IMR-90 (cell line): ENCODE results near the gene AAR2. TPM values are rescaled to one million over a fixed set of nuclear protein-coding genes. Genes with fewer than 3 reads are reported as not detected.

Experiments used
- ATAC-seq: fragments of 200-7000 bp; cut with Tn5 transposase; 2 replicates; pipeline ENCODE4 v1.9.1; 2020; ENCODE audit warnings: low read depth, mild to moderate bottlenecking, moderate library complexity
- BruUV-seq: library from RNA; stranded (reverse); fragments of 400-500 nt; replicated peaks from 2 replicates; lab custom pipeline; 2021; lab: Mats Ljungman, UMichigan
- CTCF ChIA-PET: fragments of 300-600 bp; formaldehyde crosslinking; extraction: SDS; loops from one replicate; lab custom pipeline; 2021; ENCODE audit warnings: antibody characterized with exemption; lab: Yijun Ruan, JAX
- POLR2A ChIA-PET: fragments of 300-600 bp; sonication (Branson Sonifier 250); formaldehyde crosslinking; loops from one replicate; lab custom pipeline; 2022; ENCODE audit warnings: antibody characterized with exemption; ENCODE audit not compliant: unreplicated experiment; lab: Charles Lee
- DNase-seq: peaks from one replicate; pipeline ENCODE4 v3.0.0; 2013
- H2AFZ ChIP-seq: replicated peaks from 2 replicates; pipeline ENCODE3; 2013; ENCODE audit warnings: low read length, mild to moderate bottlenecking; ENCODE audit not compliant: poor library complexity
- H2AK5ac ChIP-seq: 2 replicates; pipeline ENCODE4 v1.6.1; 2013; ENCODE audit warnings: low read depth, low read length, inconsistent platforms
- H2AK9ac ChIP-seq: replicated peaks from 2 replicates; pipeline ENCODE3; 2013; ENCODE audit warnings: mild to moderate bottlenecking, low read depth, low read length, moderate library complexity; ENCODE audit not compliant: poor library complexity
- H2BK120ac ChIP-seq: 2 replicates; pipeline ENCODE4 v1.6.1; 2013; ENCODE audit warnings: low read depth, low read length, inconsistent platforms
- H2BK15ac ChIP-seq: 3 replicates; pipeline ENCODE4 v1.6.1; 2013; ENCODE audit warnings: low read depth, low read length, inconsistent platforms
- H2BK20ac ChIP-seq: 2 replicates; pipeline ENCODE4 v1.6.1; 2013; ENCODE audit warnings: low read depth, mild to moderate bottlenecking, inconsistent platforms, low read length, moderate library complexity
- H2BK5ac ChIP-seq: 2 replicates; pipeline ENCODE4 v1.6.1; 2013; ENCODE audit warnings: mild to moderate bottlenecking, low read depth, low read length, inconsistent platforms; ENCODE audit not compliant: poor library complexity, severe bottlenecking
- H3K14ac ChIP-seq: replicated peaks from 2 replicates; pipeline ENCODE4 v1.6.1; 2013; ENCODE audit warnings: low read depth, low read length, inconsistent platforms
- H3K18ac ChIP-seq: 2 replicates; pipeline ENCODE4 v1.6.1; 2013; ENCODE audit warnings: low read depth, low read length, control low read depth
- H3K23ac ChIP-seq: 2 replicates; pipeline ENCODE4 v1.6.1; 2013; ENCODE audit warnings: low read depth, low read length, inconsistent platforms
- H3K27ac ChIP-seq: 2 replicates; pipeline ENCODE4 v1.5.1; 2013; ENCODE audit warnings: mild to moderate bottlenecking, control low read depth, low read length; ENCODE audit not compliant: insufficient read depth
- H3K27me3 ChIP-seq: 2 replicates; pipeline ENCODE4 v1.6.1; 2013; ENCODE audit warnings: low read length; ENCODE audit not compliant: control insufficient read depth, insufficient read depth
- H3K36me3 ChIP-seq: 2 replicates; pipeline ENCODE4 v1.6.1; 2013; ENCODE audit warnings: low read length, mixed read lengths; ENCODE audit not compliant: control insufficient read depth, insufficient read depth
- H3K4ac ChIP-seq: 2 replicates; pipeline ENCODE4 v1.6.1; 2013; ENCODE audit warnings: low read depth, low read length, inconsistent platforms
- H3K4me1 ChIP-seq: 2 replicates; pipeline ENCODE4 v1.6.1; 2013; ENCODE audit warnings: low read length, mixed read lengths; ENCODE audit not compliant: control insufficient read depth, insufficient read depth
- H3K4me2 ChIP-seq: 2 replicates; pipeline ENCODE4 v1.6.1; 2013; ENCODE audit warnings: low read depth, mild to moderate bottlenecking, control low read depth, low read length, moderate library complexity
- H3K4me3 ChIP-seq: 2 replicates; pipeline ENCODE4 v1.5.1; 2013; ENCODE audit warnings: low read depth, mild to moderate bottlenecking, control low read depth, low read length, moderate library complexity; ENCODE audit not compliant: insufficient read depth
- H3K56ac ChIP-seq: 2 replicates; pipeline ENCODE4 v1.6.1; 2013; ENCODE audit warnings: low read length, inconsistent platforms; ENCODE audit not compliant: insufficient read depth; ENCODE audit errors: extremely low read depth
- H3K79me1 ChIP-seq, 2 experiments: 2 replicates each; pipeline ENCODE4 v1.6.1; 2013; ENCODE audit warnings: low read length in 2 of 2, inconsistent platforms in 1 of 2, low read depth in 1 of 2
- H3K9ac ChIP-seq: 2 replicates; pipeline ENCODE4 v1.6.1; 2013; ENCODE audit warnings: low read depth, low read length, control low read depth
- H3K9me1 ChIP-seq: 2 replicates; pipeline ENCODE4 v1.6.1; 2013; ENCODE audit warnings: low read length, inconsistent platforms; ENCODE audit not compliant: insufficient read depth
- H3K9me3 ChIP-seq: 2 replicates; pipeline ENCODE4 v1.6.1; 2013; ENCODE audit warnings: low read length; ENCODE audit not compliant: control insufficient read depth, insufficient read depth
- H4K20me1 ChIP-seq: 2 replicates; pipeline ENCODE4 v1.6.1; 2013; ENCODE audit warnings: low read length, inconsistent platforms; ENCODE audit not compliant: insufficient read depth
- H4K5ac ChIP-seq: 2 replicates; pipeline ENCODE4 v1.6.1; 2013; ENCODE audit warnings: mild to moderate bottlenecking, low read depth, low read length, control low read depth
- H4K8ac ChIP-seq, 2 experiments: 2 replicates each; pipeline ENCODE4 v1.6.1; 2013; ENCODE audit warnings: low read depth in 2 of 2, low read length in 2 of 2, control low read depth in 1 of 2, inconsistent platforms in 1 of 2
- H4K91ac ChIP-seq: 2 replicates; pipeline ENCODE4 v1.6.1; 2013; ENCODE audit warnings: low read depth, low read length, inconsistent platforms; ENCODE audit not compliant: insufficient read depth
- CEBPB ChIP-seq: IDR thresholded peaks from 2 replicates; pipeline ENCODE4 v1.6.1; 2012; ENCODE audit warnings: low read depth, low read length, improper control_type of control experiment
- CHD1 ChIP-seq: IDR thresholded peaks from 2 replicates; pipeline ENCODE4 v1.6.1; 2012; ENCODE audit warnings: low read depth, low read length, improper control_type of control experiment
- MAFK ChIP-seq: IDR thresholded peaks from 2 replicates; pipeline ENCODE4 v1.6.1; 2012; ENCODE audit warnings: low read depth, low read length, improper control_type of control experiment
- MAZ ChIP-seq: IDR thresholded peaks from 2 replicates; pipeline ENCODE4 v1.6.1; 2012; ENCODE audit warnings: low read depth, mild to moderate bottlenecking, low read length, improper control_type of control experiment, moderate library complexity, borderline replicate concordance
- RAD21 ChIP-seq: IDR thresholded peaks from 2 replicates; pipeline ENCODE4 v1.6.1; 2012; ENCODE audit warnings: low read length, improper control_type of control experiment
- RCOR1 ChIP-seq: IDR thresholded peaks from 2 replicates; pipeline ENCODE4 v1.6.1; 2012; ENCODE audit warnings: mild to moderate bottlenecking, low read length, improper control_type of control experiment; ENCODE audit not compliant: insufficient replicate concordance
- WGBS, 2 experiments: methylation state at CpG; one replicate each; pipeline versions ENCODE4 v1.1.5 to v1.1.7; 2013; ENCODE audit warnings: missing lambda C conversion rate in 2 of 2; ENCODE audit not compliant: insufficient read length in 1 of 2; ENCODE audit errors: extremely low coverage in 2 of 2; 5-methylcytosine and 5-hydroxymethylcytosine counted together
- dilution Hi-C: fragments of 300-500 bp; cut with HindIII; formaldehyde crosslinking; loops from one replicate; pipeline ENCODE4 v1.14.3; 2018; ENCODE audit warnings: low sequenced_read_pairs; ENCODE audit not compliant: unreplicated experiment
- in situ Hi-C: fragments of 300-500 bp; cut with MboI; formaldehyde crosslinking; loops from 3 replicates; pipeline ENCODE4 v1.14.3; 2019; ENCODE audit warnings: low sequenced_read_pairs, inconsistent platforms, mixed read lengths
- intact Hi-C: fragments of 100-400 bp; cut with micrococcal nuclease; formaldehyde crosslinking; loops from 2 replicates; pipeline ENCODE4 v1.10.0; 2022
- polyA plus RNA-seq, 3 experiments: library from polyadenylated mRNA; depleted of rRNA; stranded (reverse); fragments of >200 nt; gene quantifications; 2 replicates each; pipeline ENCODE4 v1.2.3, GENCODE V29; 2012; ENCODE audit warnings: low replicate concordance in 1 of 3
- total RNA-seq: library from RNA; depleted of rRNA; stranded (reverse); fragments of >200 nt; gene quantifications from 2 replicates; pipeline ENCODE4 v1.2.3, GENCODE V29; 2012
- TF ChIP-seq, protein P1 (sequence below): conservative IDR thresholded peaks from 2 replicates; pipeline ENCODE4 v1.5.1; 2012; ENCODE audit warnings: mild to moderate bottlenecking, low read depth, low read length, improper control_type of control experiment
- TF ChIP-seq, protein P2 (sequence below): fragments of 150-350 bp; IDR thresholded peaks from 2 replicates; pipeline ENCODE4 v1.6.1; 2017; ENCODE audit warnings: mild to moderate bottlenecking, antibody characterized with exemption, low read length, low read depth
- TF ChIP-seq, protein P3 (sequence below): fragments of 150-350 bp; IDR thresholded peaks from 2 replicates; pipeline ENCODE4 v1.6.1; 2016; ENCODE audit warnings: low read depth, mild to moderate bottlenecking, low read length, moderate library complexity, borderline replicate concordance

Gene AAR2
- total and polyA plus RNA-seq, 2 of the 4 experiments (the other 2 are of a cell fraction): 28.2 to 35.8 TPM

DNA sequence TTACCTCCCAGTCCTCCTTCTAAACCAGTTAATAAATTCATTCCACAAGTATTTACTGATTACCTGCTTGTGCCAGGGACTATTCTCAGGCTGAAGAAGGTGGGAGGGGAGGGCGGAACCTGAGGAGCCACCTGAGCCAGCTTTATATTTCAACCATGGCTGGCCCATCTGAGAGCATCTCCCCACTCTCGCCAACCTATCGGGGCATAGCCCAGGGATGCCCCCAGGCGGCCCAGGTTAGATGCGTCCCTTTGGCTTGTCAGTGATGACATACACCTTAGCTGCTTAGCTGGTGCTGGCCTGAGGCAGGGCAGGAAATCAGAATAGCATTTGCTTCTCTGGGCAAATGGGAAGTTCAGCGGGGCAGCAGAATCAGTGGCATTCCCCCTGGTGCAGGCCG, 4.9 kb upstream of the AAR2 start:
- Histone ChIP-seq H3K4me3 (no peak overlapping the region), H4K20me1 (no peaks in the 10 kb centered on the region), H2BK15ac (no peak overlapping the region), H3K27me3 (no peaks in the 10 kb centered on the region), H3K9me3 (no peaks in the 10 kb centered on the region), H3K36me3 (peaks cover 2% of the 10 kb centered on the region; the same call in 1 of the 2 replicates), H4K8ac (no peak overlapping the region), H2AK5ac (no peak overlapping the region), H3K4me1 (peaks cover 3% of the 10 kb centered on the region; the same call in 1 of the 2 replicates), H2BK5ac (no peak overlapping the region), H3K4me2 (no peak overlapping the region), H3K27ac (no peak overlapping the region), H2AFZ (no peak overlapping the region), H4K5ac (no peak overlapping the region), H2BK20ac (no peak overlapping the region), H3K18ac (no peak overlapping the region), H4K91ac (no peak overlapping the region), H2BK120ac (no peak overlapping the region), H3K14ac (no peak overlapping the region), H3K9ac (no peak overlapping the region), H3K23ac (no peak overlapping the region), H3K4ac (no peak overlapping the region), H3K79me1 (peaks cover 0 to 7% of the 10 kb centered on the region in 2 experiments; a peak in 1 of 4 replicates), H3K9me1 (0 out of 2 replicates have a peak, but pooled peaks cover 7% of the 10 kb centered on the region), H2AK9ac (no peak overlapping the region), H3K56ac (no peak overlapping the region)
- BruUV-seq: no TSS peak
- dilution Hi-C loops (no loop called here), in situ Hi-C loops (no loop called here), intact Hi-C loops (no loop called here)
- POLR2A ChIA-PET: no interaction called here
- CTCF ChIA-PET: no interaction called here
- DNase-seq (no peak), ATAC-seq (no peak)
- TF ChIP-seq RAD21 (no peak), RCOR1 (no peak), CHD1 (no peak), MAFK (no peak), MAZ (no peak), CEBPB (no peak)
- TF ChIP-seq, protein P1, sequence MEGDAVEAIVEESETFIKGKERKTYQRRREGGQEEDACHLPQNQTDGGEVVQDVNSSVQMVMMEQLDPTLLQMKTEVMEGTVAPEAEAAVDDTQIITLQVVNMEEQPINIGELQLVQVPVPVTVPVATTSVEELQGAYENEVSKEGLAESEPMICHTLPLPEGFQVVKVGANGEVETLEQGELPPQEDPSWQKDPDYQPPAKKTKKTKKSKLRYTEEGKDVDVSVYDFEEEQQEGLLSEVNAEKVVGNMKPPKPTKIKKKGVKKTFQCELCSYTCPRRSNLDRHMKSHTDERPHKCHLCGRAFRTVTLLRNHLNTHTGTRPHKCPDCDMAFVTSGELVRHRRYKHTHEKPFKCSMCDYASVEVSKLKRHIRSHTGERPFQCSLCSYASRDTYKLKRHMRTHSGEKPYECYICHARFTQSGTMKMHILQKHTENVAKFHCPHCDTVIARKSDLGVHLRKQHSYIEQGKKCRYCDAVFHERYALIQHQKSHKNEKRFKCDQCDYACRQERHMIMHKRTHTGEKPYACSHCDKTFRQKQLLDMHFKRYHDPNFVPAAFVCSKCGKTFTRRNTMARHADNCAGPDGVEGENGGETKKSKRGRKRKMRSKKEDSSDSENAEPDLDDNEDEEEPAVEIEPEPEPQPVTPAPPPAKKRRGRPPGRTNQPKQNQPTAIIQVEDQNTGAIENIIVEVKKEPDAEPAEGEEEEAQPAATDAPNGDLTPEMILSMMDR: no peak
- TF ChIP-seq, protein P2, sequence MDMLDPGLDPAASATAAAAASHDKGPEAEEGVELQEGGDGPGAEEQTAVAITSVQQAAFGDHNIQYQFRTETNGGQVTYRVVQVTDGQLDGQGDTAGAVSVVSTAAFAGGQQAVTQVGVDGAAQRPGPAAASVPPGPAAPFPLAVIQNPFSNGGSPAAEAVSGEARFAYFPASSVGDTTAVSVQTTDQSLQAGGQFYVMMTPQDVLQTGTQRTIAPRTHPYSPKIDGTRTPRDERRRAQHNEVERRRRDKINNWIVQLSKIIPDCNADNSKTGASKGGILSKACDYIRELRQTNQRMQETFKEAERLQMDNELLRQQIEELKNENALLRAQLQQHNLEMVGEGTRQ: no peak
- TF ChIP-seq, protein P3, sequence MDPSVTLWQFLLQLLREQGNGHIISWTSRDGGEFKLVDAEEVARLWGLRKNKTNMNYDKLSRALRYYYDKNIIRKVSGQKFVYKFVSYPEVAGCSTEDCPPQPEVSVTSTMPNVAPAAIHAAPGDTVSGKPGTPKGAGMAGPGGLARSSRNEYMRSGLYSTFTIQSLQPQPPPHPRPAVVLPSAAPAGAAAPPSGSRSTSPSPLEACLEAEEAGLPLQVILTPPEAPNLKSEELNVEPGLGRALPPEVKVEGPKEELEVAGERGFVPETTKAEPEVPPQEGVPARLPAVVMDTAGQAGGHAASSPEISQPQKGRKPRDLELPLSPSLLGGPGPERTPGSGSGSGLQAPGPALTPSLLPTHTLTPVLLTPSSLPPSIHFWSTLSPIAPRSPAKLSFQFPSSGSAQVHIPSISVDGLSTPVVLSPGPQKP: no peak
- 100% methylated on average over 2 of the region's 7 CpGs; no CpG with 5 or more reads in 1 of the 2 experiments for WGBS, 2 experiments
